ENCODE data around the gene PSMD14. TPM values are rescaled to one million over a fixed set of nuclear protein-coding genes. Genes with fewer than 3 reads are reported as not detected.
A peak's percentile ranks its signal among the peaks of the same experiment; 100 is the strongest.

PSMD14 gene
- total RNA-seq, 1 experiment from 2014 or later, result 93.7 TPM

GRCh38 chr2:161307676-161308075 lies 549 bp upstream of the PSMD14 start:
- ATAC-seq, result no peak; the same call in 1 of the 2 replicates
- POLR2A ChIA-PET, result interaction anchor here (0.6 to 0.7 kb wide), 2 partner anchors 34 to 1037 kb away, joined by 4 read pairs; no protein-coding TSS in a partner anchor
- intact Hi-C loops (cut with micrococcal nuclease; ENCODE audit: unreplicated experiment), result no loop called here

GRCh38 chr2:161312996-161313395 lies 4.8 kb downstream of the PSMD14 start:
- ChIA-PET CTCF (no interaction called here), POLR2A (interaction anchor here (0.6 kb wide), 1 partner anchor 99 kb away, joined by 10 read pairs; no protein-coding TSS in a partner anchor)
- in situ Hi-C loops (cut with HindIII; ENCODE audit: low pct_unique_long_range_greater_than_20kb, low sequenced_read_pairs) (no loop called here), intact Hi-C loops (cut with micrococcal nuclease; ENCODE audit: unreplicated experiment) (no loop called here)
- H3K4me3 ChIP-seq (ENCODE audit: low read depth in 2 of 2, low read length in 2 of 2), result no peak overlapping the region
- ATAC-seq (no peak), DNase-seq (ENCODE audit: low read depth, low spot score) (no peak)
- no TSS peak for BruUV-seq (replicated peaks)
- no peak for TF ChIP-seq CTCF (IDR thresholded peaks at IDR 0.05)
- H3K9me3 ChIP-seq (ENCODE audit: control insufficient read depth, insufficient read depth, low read depth, low read length), result no peaks in the 10 kb centered on the region
- H3K36me3 ChIP-seq (ENCODE audit: control insufficient read depth, insufficient read depth, low read length), result peaks cover 14% of the 10 kb centered on the region
- H3K4me1 ChIP-seq (ENCODE audit: control insufficient read depth, insufficient read depth, low read length), result 0 out of 2 replicates have a peak, but pooled peaks cover 3% of the 10 kb centered on the region
- H3K27me3 ChIP-seq (ENCODE audit: control insufficient read depth, insufficient read depth, low read length), result no peaks in the 10 kb centered on the region
- H3K27ac ChIP-seq (ENCODE audit: low read length), result no peak overlapping the region

More at GRCh38 chr2:161307676-161308075, 549 bp upstream of the PSMD14 start:
- Histone ChIP-seq H3K9me3 (ENCODE audit: control insufficient read depth, insufficient read depth, low read depth, low read length) (peaks cover 9% of the 10 kb centered on the region; the same call in 1 of the 2 replicates), H3K27me3 (ENCODE audit: control insufficient read depth, insufficient read depth, low read length) (no peaks in the 10 kb centered on the region), H3K4me1 (ENCODE audit: control insufficient read depth, insufficient read depth, low read length) (0 out of 2 replicates have a peak, but pooled peaks cover 3% of the 10 kb centered on the region), H3K27ac (ENCODE audit: low read length) (peak overlapping the region; percentile 98), H3K4me3 (ENCODE audit: low read depth in 2 of 2, low read length in 2 of 2) (peak overlapping the region; percentile 85 to 90), H3K36me3 (ENCODE audit: control insufficient read depth, insufficient read depth, low read length) (peaks cover 6% of the 10 kb centered on the region; the same call in 1 of the 2 replicates)
- no peak for DNase-seq (ENCODE audit: low read depth, low spot score)
- TSS peak; percentile 96 for BruUV-seq (replicated peaks)
- CTCF ChIA-PET, result no interaction called here
- in situ Hi-C loops (cut with HindIII; ENCODE audit: low pct_unique_long_range_greater_than_20kb, low sequenced_read_pairs), result no loop called here
- TF ChIP-seq CTCF (IDR thresholded peaks at IDR 0.05) (no peak), TCF7L2 (IDR thresholded peaks at IDR 0.05; ENCODE audit: low read depth, low read length) (no peak), SIN3A (IDR thresholded peaks at IDR 0.05; ENCODE audit: borderline replicate concordance, insufficient read depth, low read depth, low read length) (no peak), REST (IDR thresholded peaks at IDR 0.05; ENCODE audit: insufficient read depth in 1 of 2, low read depth in 2 of 2, low read length in 1 of 2) (no peak), POLR2AphosphoS5 (IDR thresholded peaks at IDR 0.05; ENCODE audit: low read depth, low read length) (no peak)

Data from Panc1 (cell line).